GM12878 (cell line): ENCODE results near the gene GDPD2. TPM values are rescaled to one million over a fixed set of nuclear protein-coding genes. Genes with fewer than 3 reads are reported as not detected.

Source experiments
- ATAC-seq: fragments of 200-7000 bp; cut with Tn5 transposase; 3 replicates; pipeline ENCODE4 v1.9.1; 2020; ENCODE audit warnings: mild to moderate bottlenecking, moderate library complexity
- BruUV-seq: library from RNA; stranded (reverse); fragments of 400-500 nt; replicated peaks from 2 replicates; lab custom pipeline; 2021; lab: Mats Ljungman, UMichigan
- CTCF ChIA-PET: fragments of 300-600 bp; sonication (Branson Sonifier 250); formaldehyde crosslinking; extraction: SDS; loops from one replicate; lab custom pipeline; 2021; ENCODE audit warnings: inconsistent platforms; lab: Yijun Ruan, JAX
- POLR2A ChIA-PET: fragments of 350-600 bp; formaldehyde crosslinking; extraction: SDS; loops from one replicate; lab custom pipeline; 2021; ENCODE audit warnings: inconsistent platforms; lab: Charles Lee
- RAD21 ChIA-PET: fragments of 300-600 bp; sonication (Branson Sonifier 250); formaldehyde crosslinking; loops from one replicate; lab custom pipeline; 2023; ENCODE audit warnings: antibody characterized with exemption; ENCODE audit not compliant: unreplicated experiment; lab: Charles Lee
- SMC1A ChIA-PET: fragments of 300-600 bp; sonication (Branson Sonifier 250); formaldehyde crosslinking; loops from one replicate; lab custom pipeline; 2023; ENCODE audit not compliant: unreplicated experiment, uncharacterized antibody; lab: Charles Lee
- DNase-seq: peaks from one replicate; pipeline ENCODE4 v3.0.0-alpha.2; 2011; ENCODE audit warnings: low read depth, low spot score
- FAIRE-seq: peaks from 3 replicates; lab custom pipeline; 2011; peaks lifted over from hg19 to GRCh38; lab: Jason Lieb, UNC
- H2AFZ ChIP-seq: 2 replicates; pipeline ENCODE4 v1.6.0; 2011; ENCODE audit warnings: low read depth, low read length, control low read depth; ENCODE audit not compliant: control insufficient read depth
- H3K27ac ChIP-seq: 2 replicates; pipeline ENCODE4 v1.5.1; 2011; ENCODE audit warnings: control low read depth; ENCODE audit not compliant: control insufficient read depth, insufficient read depth
- H3K27me3 ChIP-seq, 2 experiments: replicated peaks in 1 of 2; 2 replicates each; pipeline versions ENCODE4 v1.6.0 to v1.6.1; 2011; ENCODE audit warnings: low read length in 1 of 2; ENCODE audit not compliant: control insufficient read depth in 2 of 2, insufficient read depth in 2 of 2
- H3K36me3 ChIP-seq, 2 experiments: 2 replicates each; pipeline ENCODE4 v1.5.1; 2011; ENCODE audit warnings: low read length in 1 of 2; ENCODE audit not compliant: control insufficient read depth in 2 of 2, insufficient read depth in 2 of 2
- H3K4me1 ChIP-seq: 2 replicates; pipeline ENCODE4 v1.6.1; 2011; ENCODE audit warnings: mild to moderate bottlenecking, low read length, moderate library complexity, mixed read lengths; ENCODE audit not compliant: control insufficient read depth, insufficient read depth
- H3K4me2 ChIP-seq: 2 replicates; pipeline ENCODE4 v1.6.0; 2011; ENCODE audit warnings: control low read depth; ENCODE audit not compliant: control insufficient read depth, insufficient read depth
- H3K4me3 ChIP-seq: fragments of 200-600 bp; sonication (generic); 2 replicates; pipeline ENCODE4 v1.5.1; 2016
- H3K79me2 ChIP-seq: 2 replicates; pipeline ENCODE4 v1.6.0; 2011; ENCODE audit warnings: low read length; ENCODE audit not compliant: control insufficient read depth, insufficient read depth
- H3K9ac ChIP-seq: 2 replicates; pipeline ENCODE4 v1.8.0; 2011; ENCODE audit warnings: low read length, control low read depth, mixed read lengths; ENCODE audit not compliant: control insufficient read depth, insufficient read depth
- H3K9me3 ChIP-seq: replicated peaks from 3 replicates; pipeline ENCODE4 v1.5.1; 2011; ENCODE audit warnings: mild to moderate bottlenecking, low read length; ENCODE audit not compliant: control insufficient read depth, insufficient read depth
- H4K20me1 ChIP-seq: 2 replicates; pipeline ENCODE4 v1.6.0; 2011; ENCODE audit not compliant: control insufficient read depth, insufficient read depth
- E4F1 ChIP-seq: fragments of 450-650 bp; IDR thresholded peaks from 2 replicates; pipeline ENCODE4 v1.6.1; 2018; ENCODE audit warnings: borderline replicate concordance, mild to moderate bottlenecking; ENCODE audit not compliant: partially characterized antibody
- PRDM15 ChIP-seq: fragments of 450-650 bp; formaldehyde crosslinking; IDR thresholded peaks from 2 replicates; pipeline ENCODE4 v1.4.0; 2020; ENCODE audit warnings: mild to moderate bottlenecking, moderate library complexity
- WGBS: methylation state at CpG from one replicate; pipeline ENCODE4 v1.1.6; 2016; ENCODE audit warnings: low lambda C conversion rate; ENCODE audit not compliant: insufficient replicate concordance, insufficient coverage; ENCODE audit errors: missing lambda C conversion rate; 5-methylcytosine and 5-hydroxymethylcytosine counted together
- in situ Hi-C: fragments of 300-500 bp; cut with MboI; formaldehyde crosslinking; loops from 9 replicates; pipeline ENCODE4 v1.14.3; 2018; ENCODE audit warnings: mixed read lengths
- intact Hi-C: fragments of 100-400 bp; cut with micrococcal nuclease; formaldehyde crosslinking; loops from one replicate; pipeline ENCODE4 v1.14.2; 2022; ENCODE audit not compliant: unreplicated experiment
- polyA plus RNA-seq, 11 experiments: library from polyadenylated mRNA; depleted of rRNA in 4 of 11; unstranded in 6 of 11; stranded (reverse) in 5 of 11; fragments of >200 nt; fragmentation: Nextera tagmentation in 4 of 11; fragmentation: Illumina TruSeq in 1 of 11; extraction: Ambion mirVana in 4 of 11; extraction: Trizol in 1 of 11; gene quantifications; 1 replicate in 1 of 11; 2 replicates in 10 of 11; pipeline versions ENCODE4 v1.2.1 to v1.2.3, GENCODE V29; 2011 to 2016; ENCODE audit warnings: inconsistent platforms in 2 of 11, missing spikeins in 2 of 11, low read depth in 1 of 11
- total RNA-seq, 4 experiments: library from RNA; depleted of rRNA in 3 of 4; stranded (reverse); fragments of >200 nt in 3 of 4; fragmentation: Illumina TruSeq in 1 of 4; extraction: Trizol in 1 of 4; gene quantifications; 2 replicates each; pipeline versions ENCODE4 v1.2.1 to v1.2.3, GENCODE V29; 2013 to 2021

GDPD2 gene
- total and polyA plus RNA-seq, 10 of the 15 experiments (the other 5 are each of a cell fraction or from before 2014, with no cell fraction given): 0.04 to 0.11 (median 0.09) TPM; not detected in 7

GRCh38 chrX:70423936-70424675 is 992 bp downstream of the GDPD2 start:
- ChIA-PET CTCF (interaction anchor here (1.4 to 1.9 kb wide), 2 partner anchors 9 to 130 kb away, joined by 5 to 7 read pairs; no protein-coding TSS in a partner anchor), POLR2A (no interaction called here), RAD21 (interaction anchor here (1.4 kb wide), 1 partner anchor 8 kb away, joined by 4 read pairs; no protein-coding TSS in a partner anchor), SMC1A (no interaction called here)
- Histone ChIP-seq H3K27me3 (no peaks in the 10 kb centered on the region), H3K27ac (no peak overlapping the region), H3K9me3 (no peaks in the 10 kb centered on the region), H3K79me2 (no peaks in the 10 kb centered on the region), H3K4me1 (no peaks in the 10 kb centered on the region), H3K4me2 (no peak overlapping the region), H3K36me3 (no peaks in the 10 kb centered on the region; a peak in 2 of 4 replicates), H2AFZ (no peak overlapping the region), H3K4me3 (no peak overlapping the region), H4K20me1 (no peaks in the 10 kb centered on the region), H3K9ac (no peak overlapping the region)
- no TSS peak for BruUV-seq
- FAIRE-seq (no peak), ATAC-seq (no peak), DNase-seq (no peak)
- TF ChIP-seq PRDM15 (CRISPR knock-in tag) (no peak), E4F1 (no peak)
- 45% methylated on average over 10 of the region's 10 CpGs for WGBS
- intact Hi-C loops: no loop called here
- in situ Hi-C loops: no loop called here
